Ureter (tissue), 1 donor: Measurements from ENCODE around the gene TBX18. TPM values are rescaled to one million over a fixed set of nuclear protein-coding genes. Genes with fewer than 3 reads are reported as not detected.

Source experiments
- DNase-seq: peaks from one replicate; pipeline ENCODE4 v3.0.0-alpha.2; 2020; ENCODE audit warnings: low spot score
- total RNA-seq: library from RNA; stranded (reverse); gene quantifications from one replicate; pipeline ENCODE4 v1.2.4, GENCODE V29; 2023
- donor health status: DM: yes; HTN: yes; CAD: no.

Gene TBX18
- total RNA-seq, 1 donor from 2014 or later: 84.1 TPM

- no peak for DNase-seq
These were observed 93.2 kb downstream of the TBX18 start for GRCh38 chr6:84671183-84671582.

GRCh38 chr6:84669945-84670344, 94.5 kb downstream of the TBX18 start:
- no peak for DNase-seq

GRCh38 chr6:84667252-84668213, 96.9 kb downstream of the TBX18 start:
- DNase-seq: no peak

- DNase-seq: no peak
These were observed 99.0 kb downstream of the TBX18 start for GRCh38 chr6:84665401-84665800.

GRCh38 chr6:84663866-84664265, 100.5 kb downstream of the TBX18 start:
- no peak for DNase-seq

GRCh38 chr6:84657486-84657885, 106.9 kb downstream of the TBX18 start:
- DNase-seq: no peak

GRCh38 chr6:84657025-84657424, 107.4 kb downstream of the TBX18 start:
- no peak for DNase-seq

GRCh38 chr6:84653027-84653551, 111.3 kb downstream of the TBX18 start:
- no peak for DNase-seq

GRCh38 chr6:84652356-84653026, 111.9 kb downstream of the TBX18 start:
- no peak for DNase-seq

GRCh38 chr6:84651583-84651982, 112.8 kb downstream of the TBX18 start:
- no peak for DNase-seq

- DNase-seq: no peak
These were observed 116.0 kb downstream of the TBX18 start for GRCh38 chr6:84648444-84648843.

GRCh38 chr6:84645563-84646266, 118.7 kb downstream of the TBX18 start:
- DNase-seq: no peak

GRCh38 chr6:84645000-84645399, 119.4 kb downstream of the TBX18 start:
- DNase-seq: no peak

GRCh38 chr6:84643778-84644177, 120.6 kb downstream of the TBX18 start:
- DNase-seq: no peak

GRCh38 chr6:84641076-84641475, 123.3 kb downstream of the TBX18 start:
- no peak for DNase-seq

GRCh38 chr6:84639396-84639795, 125.0 kb downstream of the TBX18 start:
- no peak for DNase-seq

GRCh38 chr6:84638286-84638685, 126.1 kb downstream of the TBX18 start:
- DNase-seq: no peak
